Testis (tissue), 3 donors: ENCODE measurements around the gene PAX9. TPM values are rescaled to one million over a fixed set of nuclear protein-coding genes. Genes with fewer than 3 reads are reported as not detected.

ENCODE experiments used
- DNase-seq: peaks from one replicate; pipeline ENCODE4 v3.0.0-alpha.2; 2019
- H3K27ac ChIP-seq, 2 donors: fragments of 200-600 bp; sonication (generic); one replicate each; pipeline ENCODE4 v1.5.1; 2019
- H3K27me3 ChIP-seq: fragments of 200-600 bp; sonication (generic); one replicate; pipeline ENCODE4 v1.5.1; 2019
- H3K36me3 ChIP-seq: fragments of 200-600 bp; sonication (generic); one replicate; pipeline ENCODE4 v1.5.1; 2017; ENCODE audit warnings: low read depth; ENCODE audit errors: missing control alignments
- H3K4me1 ChIP-seq: fragments of 200-600 bp; sonication (generic); one replicate; pipeline ENCODE4 v1.5.1; 2019
- H3K4me3 ChIP-seq, 2 donors: fragments of 200-600 bp; sonication (generic); one replicate each; pipeline ENCODE4 v1.5.1; 2017 to 2019
- H3K9me3 ChIP-seq: fragments of 200-600 bp; sonication (generic); one replicate; pipeline ENCODE4 v1.5.1; 2017
- POLR2A ChIP-seq: fragments of 450-650 bp; IDR thresholded peaks from one replicate; pipeline ENCODE4 v1.6.1; 2017; ENCODE audit warnings: antibody characterized with exemption, mild to moderate bottlenecking, moderate library complexity
- WGBS, 2 donors: methylation state at CpG; one replicate each; pipeline ENCODE4 v1.1.5; 2018; 5-methylcytosine and 5-hydroxymethylcytosine counted together
- intact Hi-C: fragments of 100-400 bp; cut with DNase I; formaldehyde crosslinking; loops from one replicate; pipeline ENCODE4 v1.15.1; 2023; ENCODE audit warnings: low total_unique reads
- polyA plus RNA-seq: library from polyadenylated mRNA; stranded (reverse); fragments of 350-450 nt; fragmentation: Illumina TruSeq; extraction: RNeasy Lipid Tissue Mini Kit (QIAGEN cat#74804); gene quantifications from one replicate; pipeline ENCODE4 v1.2.3, GENCODE V29; 2014; ENCODE audit warnings: low read depth, low replicate concordance; ENCODE audit not compliant: insufficient read depth
- total RNA-seq, 2 donors: library from RNA; depleted of rRNA; stranded (reverse); fragments of >200 nt; gene quantifications; one replicate each; pipeline ENCODE4 v1.2.3, GENCODE V29; 2016
- TF ChIP-seq, protein P1 (sequence below), 3 experiments: fragments of 450-650 bp in 2 of 3; fragments of 200-600 bp in 1 of 3; sonication (generic) in 1 of 3; IDR thresholded peaks; one replicate each; pipeline ENCODE4 v1.5.1; 2016 to 2019; ENCODE audit warnings: antibody characterized with exemption in 3 of 3, mild to moderate bottlenecking in 2 of 3, moderate library complexity in 1 of 3

PAX9 gene
- total and polyA plus RNA-seq, 3 donors from 2014 or later = 0.13 to 0.87 (median 0.50) TPM

DNA sequence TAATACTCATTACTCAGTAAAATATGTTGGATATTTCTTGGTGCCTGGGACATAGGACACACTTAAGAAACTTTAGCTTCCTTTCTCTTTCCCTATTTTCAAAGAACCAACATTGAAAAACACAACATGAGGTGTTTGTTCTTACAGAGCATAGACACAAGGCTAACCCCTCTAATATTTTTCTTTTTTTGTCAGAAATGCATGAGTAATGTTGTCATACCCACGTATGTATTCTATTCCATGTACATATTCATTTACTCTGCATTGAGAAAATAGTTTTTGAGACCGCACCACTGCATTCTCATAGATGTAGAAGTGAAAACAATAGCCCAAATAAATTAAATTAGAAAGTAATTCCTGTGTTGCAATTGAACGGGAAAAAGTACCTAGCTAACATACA lies 13.0 kb downstream of the PAX9 start:
- no peaks in the 10 kb centered on the region for H3K4me1 ChIP-seq

DNA sequence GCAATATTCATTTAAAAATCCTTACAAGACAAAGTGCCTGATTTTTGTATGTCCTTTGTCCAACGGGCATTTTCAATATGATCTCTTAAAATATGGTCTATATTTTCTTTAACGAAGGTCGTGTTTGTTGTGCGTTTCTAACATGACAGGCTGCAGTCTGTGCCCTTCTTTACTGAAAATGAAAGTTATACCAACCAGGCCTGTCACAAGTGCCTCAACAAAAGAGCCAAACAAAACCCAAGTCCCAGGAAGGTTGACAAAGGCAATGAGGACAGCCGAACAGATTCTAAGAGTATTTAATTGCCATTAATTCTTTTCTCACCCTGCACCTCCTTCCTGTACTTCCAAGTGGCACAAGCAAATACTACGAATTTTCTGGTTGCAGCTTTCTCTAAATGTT lies 13.9 kb downstream of the PAX9 start:
- 45 to 55% methylated on average over 6 of the region's 6 CpGs for WGBS, 2 donors
- Histone ChIP-seq H3K27me3 (no peaks in the 10 kb centered on the region), H3K9me3 (no peaks in the 10 kb centered on the region), H3K4me1 (no peaks in the 10 kb centered on the region), H3K27ac (no peak overlapping the region), H3K36me3 (no peaks in the 10 kb centered on the region), H3K4me3 (no peak overlapping the region)
- intact Hi-C loops = no loop called here
- DNase-seq = no peak
- TF ChIP-seq POLR2A = no peak
- TF ChIP-seq, protein P1, sequence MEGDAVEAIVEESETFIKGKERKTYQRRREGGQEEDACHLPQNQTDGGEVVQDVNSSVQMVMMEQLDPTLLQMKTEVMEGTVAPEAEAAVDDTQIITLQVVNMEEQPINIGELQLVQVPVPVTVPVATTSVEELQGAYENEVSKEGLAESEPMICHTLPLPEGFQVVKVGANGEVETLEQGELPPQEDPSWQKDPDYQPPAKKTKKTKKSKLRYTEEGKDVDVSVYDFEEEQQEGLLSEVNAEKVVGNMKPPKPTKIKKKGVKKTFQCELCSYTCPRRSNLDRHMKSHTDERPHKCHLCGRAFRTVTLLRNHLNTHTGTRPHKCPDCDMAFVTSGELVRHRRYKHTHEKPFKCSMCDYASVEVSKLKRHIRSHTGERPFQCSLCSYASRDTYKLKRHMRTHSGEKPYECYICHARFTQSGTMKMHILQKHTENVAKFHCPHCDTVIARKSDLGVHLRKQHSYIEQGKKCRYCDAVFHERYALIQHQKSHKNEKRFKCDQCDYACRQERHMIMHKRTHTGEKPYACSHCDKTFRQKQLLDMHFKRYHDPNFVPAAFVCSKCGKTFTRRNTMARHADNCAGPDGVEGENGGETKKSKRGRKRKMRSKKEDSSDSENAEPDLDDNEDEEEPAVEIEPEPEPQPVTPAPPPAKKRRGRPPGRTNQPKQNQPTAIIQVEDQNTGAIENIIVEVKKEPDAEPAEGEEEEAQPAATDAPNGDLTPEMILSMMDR (IDR thresholded peaks at IDR 0.05) = no peak

More for the DNA sequence above, 13.0 kb downstream of the PAX9 start:
- Histone ChIP-seq H3K4me3 (no peak overlapping the region), H3K27me3 (no peaks in the 10 kb centered on the region), H3K36me3 (no peaks in the 10 kb centered on the region), H3K9me3 (no peaks in the 10 kb centered on the region), H3K27ac (no peak overlapping the region)
- no peak for DNase-seq
- TF ChIP-seq, protein P1 (IDR thresholded peaks at IDR 0.05) = no peak
- no peak for TF ChIP-seq POLR2A
- intact Hi-C loops = no loop called here
- 83% methylated on average over 3 of the region's 3 CpGs for WGBS, 2 donors

DNA sequence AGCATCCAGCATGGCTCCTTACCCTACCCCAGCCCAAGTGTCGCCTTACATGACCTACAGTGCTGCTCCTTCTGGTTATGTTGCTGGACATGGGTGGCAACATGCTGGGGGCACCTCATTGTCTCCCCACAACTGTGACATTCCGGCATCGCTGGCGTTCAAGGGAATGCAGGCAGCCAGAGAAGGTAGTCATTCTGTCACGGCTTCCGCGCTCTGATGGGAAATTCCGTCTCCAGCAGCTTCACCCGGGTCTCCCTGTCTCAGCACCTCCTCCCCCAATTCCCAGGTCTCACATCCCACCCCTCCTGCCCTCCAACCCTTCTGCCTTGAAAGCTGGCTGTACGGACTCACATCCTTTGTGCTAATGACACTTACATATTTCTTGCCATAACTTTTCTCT lies 14.6 kb downstream of the PAX9 start:
- H3K9me3 ChIP-seq = no peaks in the 10 kb centered on the region
- H3K36me3 ChIP-seq = no peaks in the 10 kb centered on the region
- intact Hi-C loops = no loop called here
- H3K27ac ChIP-seq = no peak overlapping the region
- DNase-seq = no peak
- TF ChIP-seq, protein P1 (IDR thresholded peaks at IDR 0.05) = no peak
- no peak for TF ChIP-seq POLR2A
- 14 to 18% methylated on average over 10 of the region's 10 CpGs for WGBS, 2 donors
- no peak overlapping the region for H3K4me3 ChIP-seq
- H3K4me1 ChIP-seq = no peaks in the 10 kb centered on the region
- no peaks in the 10 kb centered on the region for H3K27me3 ChIP-seq

DNA sequence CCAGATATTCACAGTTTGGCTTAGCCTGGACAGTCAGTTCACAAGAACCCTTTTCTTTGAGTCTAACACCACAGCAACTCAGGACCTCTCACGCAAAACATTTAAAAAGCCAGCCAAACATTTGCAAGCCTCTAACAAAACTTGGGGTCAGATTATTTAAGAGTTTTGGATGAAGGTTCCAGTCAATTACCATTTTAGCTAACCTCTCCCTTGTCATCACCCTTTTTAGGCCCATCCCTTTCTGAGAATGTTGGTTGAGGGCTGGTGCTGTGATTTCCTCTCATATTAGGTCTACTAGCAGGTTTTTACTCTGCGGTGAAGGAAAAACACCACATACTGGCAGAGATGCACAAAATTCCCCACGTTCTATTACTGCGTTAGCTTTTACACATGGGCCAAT lies 20.7 kb downstream of the PAX9 start:
- WGBS, 2 donors = 92 to 98% methylated on average over 4 of the region's 4 CpGs
- no peaks in the 10 kb centered on the region for H3K4me1 ChIP-seq
- H3K27ac ChIP-seq = no peak overlapping the region
- intact Hi-C loops = no loop called here
- TF ChIP-seq, protein P1 (IDR thresholded peaks at IDR 0.05) = no peak
- TF ChIP-seq POLR2A = no peak
- no peaks in the 10 kb centered on the region for H3K36me3 ChIP-seq
- DNase-seq = no peak
- no peaks in the 10 kb centered on the region for H3K27me3 ChIP-seq
- H3K4me3 ChIP-seq = no peak overlapping the region
- no peaks in the 10 kb centered on the region for H3K9me3 ChIP-seq

DNA sequence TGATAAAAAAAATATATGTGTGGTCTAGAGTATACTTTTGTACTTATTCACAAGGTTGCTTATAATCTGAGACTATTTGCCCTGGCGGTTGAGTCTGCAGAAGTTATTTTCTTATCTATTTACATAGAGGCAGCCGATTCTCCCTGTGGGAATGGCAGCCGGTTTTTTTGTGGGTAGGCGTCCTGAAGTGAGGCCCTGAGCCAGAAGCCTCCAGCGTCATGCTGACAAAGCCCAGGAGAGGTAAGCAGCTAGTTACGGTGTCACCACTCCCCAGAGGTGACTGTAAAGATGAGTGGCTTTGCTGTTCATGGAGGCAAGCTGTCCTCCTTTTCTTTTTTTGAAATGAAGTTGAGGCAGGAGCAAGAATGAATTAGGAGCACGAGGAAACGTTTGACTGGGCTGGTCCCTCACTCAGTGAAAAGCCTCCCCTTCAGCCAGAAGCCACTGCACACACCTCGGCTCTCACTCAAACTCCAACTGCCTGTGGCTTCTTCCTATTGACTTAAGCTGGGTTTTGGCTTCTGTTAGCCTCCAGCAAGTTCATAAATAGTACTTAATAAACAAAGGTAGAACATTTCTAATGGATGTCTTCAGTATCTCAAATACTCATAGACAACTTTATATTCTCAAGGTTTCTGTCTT lies 21.5 kb downstream of the PAX9 start:
- no peak for DNase-seq
- H3K9me3 ChIP-seq = no peaks in the 10 kb centered on the region
- no peaks in the 10 kb centered on the region for H3K36me3 ChIP-seq
- intact Hi-C loops = no loop called here
- no peak overlapping the region for H3K27ac ChIP-seq
- H3K4me1 ChIP-seq = no peaks in the 10 kb centered on the region
- TF ChIP-seq, protein P1 (IDR thresholded peaks at IDR 0.05) = no peak
- no peak for TF ChIP-seq POLR2A
- WGBS, 2 donors = 70 to 74% methylated on average over 9 of the region's 9 CpGs
- no peak overlapping the region for H3K4me3 ChIP-seq
- no peaks in the 10 kb centered on the region for H3K27me3 ChIP-seq
